Measurements from ENCODE around the gene MYL11. TPM values are rescaled to one million over a fixed set of nuclear protein-coding genes. Genes with fewer than 3 reads are reported as not detected.

The MYL11 gene, protein sequence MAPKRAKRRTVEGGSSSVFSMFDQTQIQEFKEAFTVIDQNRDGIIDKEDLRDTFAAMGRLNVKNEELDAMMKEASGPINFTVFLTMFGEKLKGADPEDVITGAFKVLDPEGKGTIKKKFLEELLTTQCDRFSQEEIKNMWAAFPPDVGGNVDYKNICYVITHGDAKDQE
- not detected in 2 replicates for total RNA-seq

DNA sequence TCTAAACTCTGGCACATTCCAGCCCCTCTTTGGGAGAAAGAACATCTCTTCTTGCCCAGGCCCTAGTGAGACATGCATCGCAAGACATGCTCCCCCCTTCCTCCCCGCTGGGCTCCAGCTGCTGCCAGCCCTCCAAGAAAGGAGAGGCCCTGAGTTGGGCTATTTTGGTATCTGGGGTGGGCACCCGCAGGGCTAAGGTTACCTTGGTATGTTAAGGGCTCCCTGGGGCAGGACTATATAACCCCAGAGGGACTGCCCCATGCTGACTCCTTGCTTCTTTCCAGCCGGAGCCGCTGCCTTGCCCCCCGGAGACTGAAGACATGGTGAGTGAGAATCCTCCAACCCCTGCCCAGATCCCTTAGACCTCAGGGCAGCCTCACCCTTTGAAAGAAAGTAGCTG, at the start of gene MYL11:
MYL11 (plus strand) TSS at position 265 of the 400 bp plus-strand sequence; CDS start at position 321, 56 bp downstream.

DNA sequence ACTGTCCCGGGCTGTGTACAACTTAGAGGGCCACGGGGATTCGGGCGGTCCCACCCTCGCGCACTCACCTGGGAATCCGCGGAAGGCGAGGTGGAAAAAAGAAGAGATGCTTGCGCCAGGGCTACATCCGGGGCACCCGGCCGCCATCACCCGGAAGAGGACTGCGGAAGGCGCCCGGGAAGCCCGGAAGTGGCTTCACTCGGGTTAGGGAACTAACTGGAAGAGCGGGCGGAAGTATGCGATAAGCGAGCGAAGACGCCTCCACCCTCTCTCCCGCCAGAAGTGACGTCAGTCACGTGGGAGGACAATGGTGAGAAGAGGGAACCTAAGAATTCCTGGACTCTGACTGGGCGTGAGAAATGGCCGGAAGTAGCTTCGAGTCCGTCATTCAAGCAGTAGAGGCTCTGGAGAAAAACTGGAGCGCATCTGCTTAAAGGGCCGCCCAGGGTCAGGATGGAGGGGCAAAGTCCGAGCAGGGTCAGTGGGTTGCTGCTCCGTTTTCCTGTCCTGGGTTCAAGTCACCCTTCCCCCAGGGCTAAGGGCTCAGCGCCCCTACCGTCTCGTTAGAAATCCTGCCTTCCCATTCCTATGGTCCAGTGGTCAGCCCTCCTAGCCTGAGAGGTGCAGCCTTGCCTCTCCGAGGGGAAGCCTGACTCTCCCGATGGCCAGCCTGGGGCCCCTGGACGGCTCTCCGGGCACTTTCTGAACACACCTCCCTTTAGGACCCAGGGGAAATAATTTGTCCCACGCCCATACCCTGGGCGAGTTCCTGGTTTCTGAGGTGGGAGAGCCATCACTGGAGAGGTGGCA, 19.3 kb upstream of the MYL11 start, which contains the start of gene CD2BP2:
CD2BP2 (minus strand) TSS at position 165 of the 810 bp plus-strand sequence. CDS start 627 bp downstream, outside the sequence.

DNA sequence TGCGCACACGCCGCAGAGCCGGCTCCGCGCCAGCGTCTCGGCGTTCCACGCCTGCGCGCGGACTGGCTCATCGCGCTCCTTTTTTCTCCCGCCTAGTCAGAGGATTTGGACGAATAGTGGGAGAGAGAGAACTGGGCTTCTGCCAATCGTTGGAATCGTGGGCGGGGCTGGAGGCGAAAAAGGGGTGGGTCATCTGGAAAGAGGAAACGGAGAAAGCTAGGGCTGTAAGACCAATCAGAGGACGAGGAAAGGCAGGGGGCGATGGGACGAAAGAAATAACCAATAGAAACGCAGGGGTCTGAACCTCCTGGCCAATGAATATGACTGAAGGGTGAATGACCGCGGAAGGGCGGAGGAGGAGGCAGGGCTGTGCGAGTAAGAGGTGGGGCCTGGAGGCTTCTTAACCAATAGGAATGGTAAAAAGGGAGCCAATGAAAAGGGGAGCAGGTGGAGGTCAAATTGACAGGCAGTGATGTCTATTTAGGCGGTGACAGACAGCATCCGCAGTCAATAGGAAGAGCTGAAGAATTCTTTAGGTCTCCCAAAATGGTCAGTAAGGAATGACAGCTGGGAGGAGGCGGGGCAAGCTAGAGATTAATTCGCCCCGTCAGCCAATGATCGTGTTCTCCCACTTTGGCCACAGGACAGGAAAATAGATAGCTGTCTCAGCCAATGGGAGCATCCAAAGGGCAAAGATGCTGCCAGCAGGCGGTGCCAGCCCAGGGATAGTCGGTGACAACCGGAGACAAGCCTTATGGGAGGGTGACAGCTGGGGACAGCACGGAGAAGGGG, 4.0 kb upstream of the MYL11 start, which contains the start of gene TBC1D10B:
TBC1D10B (minus strand) TSS at position 39 of the 792 bp plus-strand sequence. CDS start 311 bp downstream, outside the sequence.

DNA sequence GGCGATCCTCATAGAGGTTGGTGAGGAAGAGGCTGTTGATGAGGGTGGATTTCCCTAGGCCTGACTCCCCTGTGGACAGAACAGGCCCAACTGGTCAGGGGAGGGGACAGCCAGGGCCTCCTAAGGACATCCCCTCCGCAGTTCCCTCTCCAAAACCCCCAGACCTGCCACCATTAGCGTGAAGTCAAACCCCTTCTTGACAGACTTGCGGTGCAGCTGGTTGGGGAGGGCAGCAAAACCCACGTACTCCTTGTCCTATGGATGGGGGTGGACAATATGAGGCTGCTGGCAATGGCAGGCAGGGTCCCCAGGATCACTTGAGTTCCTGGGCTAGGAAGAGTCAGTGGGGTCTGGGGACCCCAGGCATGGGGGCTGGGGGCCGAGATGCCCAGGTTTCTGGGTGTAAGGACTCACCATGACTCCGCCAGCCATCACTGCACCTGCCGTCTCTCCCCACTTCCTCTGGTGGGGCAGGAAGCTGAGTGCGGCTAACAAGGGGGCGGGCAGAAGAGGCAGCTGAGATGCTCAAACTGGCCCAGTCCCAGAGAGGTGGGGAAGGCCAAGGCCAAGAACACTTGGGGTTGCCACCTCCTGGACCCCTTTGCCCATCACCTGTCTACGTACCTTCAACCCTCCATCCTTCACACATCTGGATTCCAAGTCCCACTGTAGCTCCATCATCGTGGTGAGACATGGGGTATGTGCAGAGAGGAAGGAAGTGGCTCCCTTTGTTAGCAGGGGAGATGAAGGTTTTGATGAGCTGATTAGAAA, 7.7 kb downstream of the MYL11 start, which contains the start of gene SEPTIN1:
SEPTIN1 (minus strand) TSS at position 451 of the 771 bp plus-strand sequence; CDS start at position 432, 19 bp downstream.

DNA sequence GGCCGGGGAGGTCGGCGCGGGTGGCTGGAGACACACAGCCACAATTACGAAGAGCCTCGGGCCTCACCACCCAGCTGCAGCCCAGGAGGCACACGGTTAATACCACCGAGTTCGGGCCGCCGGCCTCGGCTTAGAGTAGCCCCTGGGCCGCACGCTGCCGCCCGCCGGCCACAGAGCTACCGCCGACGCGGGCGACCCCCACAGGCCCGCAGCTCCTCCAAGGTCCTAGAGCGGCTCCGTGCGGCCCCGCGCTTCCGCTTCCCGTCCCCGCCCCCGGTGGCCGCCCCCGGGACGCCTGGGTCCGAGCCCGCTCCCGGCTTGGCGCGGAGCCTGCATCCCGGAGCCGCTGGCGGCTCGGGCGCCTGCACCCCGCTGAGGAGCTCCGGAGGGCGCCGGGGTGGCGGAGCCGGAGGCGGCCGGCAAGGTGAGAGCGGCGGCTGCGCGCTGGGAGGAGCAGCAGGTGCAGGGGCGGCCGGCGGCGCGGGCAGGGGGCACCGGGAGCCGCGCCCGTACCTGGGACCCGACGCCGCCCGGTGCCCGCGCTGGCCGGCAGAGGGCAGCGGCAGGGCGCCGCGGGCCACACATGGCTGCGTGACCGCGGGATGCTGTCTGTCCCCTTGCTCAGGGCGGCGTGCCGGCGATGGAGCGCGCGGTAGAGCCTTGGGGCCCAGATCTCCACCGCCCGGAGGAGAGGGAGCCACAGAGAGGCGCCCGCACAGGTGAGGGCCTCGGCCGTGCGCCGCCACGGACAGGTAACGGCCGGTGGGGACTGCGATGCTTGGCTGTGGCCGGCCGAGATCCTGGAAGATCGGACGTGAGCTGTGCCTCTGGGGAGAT, 20.8 kb downstream of the MYL11 start, which contains the start of gene ZNF48:
ZNF48 (plus strand) TSS at position 266 of the 837 bp plus-strand sequence; CDS start at position 641, 375 bp downstream.

DNA sequence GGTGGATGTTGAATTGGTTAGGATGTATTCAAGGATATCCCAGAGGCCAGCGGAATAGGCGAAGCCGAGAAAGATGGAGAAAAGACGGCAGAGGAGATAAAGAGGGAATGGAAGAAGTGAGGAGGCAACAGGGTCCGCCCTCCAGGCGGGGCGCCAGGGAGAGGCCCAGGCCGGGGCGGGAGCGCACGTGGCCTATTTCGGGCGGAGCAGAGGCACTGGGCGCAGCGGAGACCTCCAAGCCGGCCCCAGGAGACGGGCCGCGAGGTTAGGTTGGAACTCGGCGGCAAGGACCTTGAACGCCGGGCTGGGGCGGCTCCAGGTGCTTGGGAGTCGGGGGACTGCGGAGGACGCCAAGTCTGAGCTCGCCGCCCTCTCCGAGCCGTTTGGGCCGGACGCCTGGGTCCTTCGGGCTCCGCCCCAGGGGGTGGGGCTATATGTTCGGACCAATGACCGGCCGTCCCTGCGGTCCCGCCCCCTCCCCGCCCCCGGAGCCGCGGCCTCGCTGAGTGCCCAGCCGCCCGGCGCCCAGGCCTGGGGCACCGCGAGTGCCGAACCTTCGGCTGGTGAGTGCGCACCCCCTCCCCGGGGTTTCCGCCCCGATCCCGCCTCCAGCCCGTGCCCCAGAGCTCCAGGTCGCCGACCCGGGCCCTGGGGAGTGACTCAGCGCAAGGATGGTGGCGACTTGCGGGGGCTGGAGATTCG, 32.7 kb downstream of the MYL11 start, which contains the start of gene ZNF771:
ZNF771 (plus strand) TSS at position 505 of the 702 bp plus-strand sequence. CDS start 448 bp downstream, outside the sequence.

Other genes starting within 250 kb of the MYL11 start
- gene CORO1A, start 191.2 kb upstream of the MYL11 start, total RNA-seq: 1.3 and 2.9 TPM in 2 replicates
- gene BOLA2B, start 181.1 kb upstream of the MYL11 start, total RNA-seq: 276 and 284 TPM in 2 replicates
- gene SLX1A, start 180.9 kb upstream of the MYL11 start, total RNA-seq: 28.9 and 49.7 TPM in 2 replicates
- gene SULT1A3, start 175.5 kb upstream of the MYL11 start, total RNA-seq: 3.6 and 4.3 TPM in 2 replicates
- gene NPIPB13, start 126.3 kb upstream of the MYL11 start, total RNA-seq: 0.72 and 2.8 TPM in 2 replicates
- 37.1 and 40.2 TPM in 2 replicates for gene CD2BP2, start 19.5 kb upstream of the MYL11 start, total RNA-seq
- gene TBC1D10B, start 4.3 kb upstream of the MYL11 start, total RNA-seq: 19.3 and 22.6 TPM in 2 replicates
- not detected in 2 replicates for gene SEPTIN1, start 7.8 kb downstream of the MYL11 start, total RNA-seq
- 10.4 and 11.1 TPM in 2 replicates for gene ZNF48, start 20.6 kb downstream of the MYL11 start, total RNA-seq
- gene ZNF771, start 32.8 kb downstream of the MYL11 start, total RNA-seq: 11.3 and 14.7 TPM in 2 replicates
- gene DCTPP1, start 55.2 kb downstream of the MYL11 start, total RNA-seq: 25.4 and 31.3 TPM in 2 replicates
- gene SEPHS2, start 71.1 kb downstream of the MYL11 start, total RNA-seq: 7.2 and 10.0 TPM in 2 replicates
- gene ITGAL, start 97.9 kb downstream of the MYL11 start, total RNA-seq: not detected in 2 replicates
- gene ZNF768, start 151.8 kb downstream of the MYL11 start, total RNA-seq: 27.2 and 34.5 TPM in 2 replicates
- gene ZNF747, start 160.1 kb downstream of the MYL11 start, total RNA-seq: 6.6 and 7.5 TPM in 2 replicates
- gene ZNF764, start 183.6 kb downstream of the MYL11 start, total RNA-seq: 3.4 and 3.6 TPM in 2 replicates
- 8.2 and 10.7 TPM in 2 replicates for gene ZNF688, start 196.9 kb downstream of the MYL11 start, total RNA-seq
- 6.2 and 8.0 TPM in 2 replicates for gene ZNF785, start 210.9 kb downstream of the MYL11 start, total RNA-seq
- 1.7 and 3.8 TPM in 2 replicates for gene ZNF689, start 235.6 kb downstream of the MYL11 start, total RNA-seq